Endothelial cell of umbilical vein (primary cell): ENCODE measurements around the gene PXYLP1. TPM values are rescaled to one million over a fixed set of nuclear protein-coding genes. Genes with fewer than 3 reads are reported as not detected.

Experiments
- BruUV-seq: library from RNA; stranded (reverse); fragments of 400-500 nt; replicated peaks from 2 replicates; lab custom pipeline; 2021; lab: Mats Ljungman, UMichigan
- CTCF ChIA-PET: fragments of 300-600, 350-600 bp; sonication (Branson Sonifier 250); formaldehyde crosslinking; loops from one replicate; lab custom pipeline; 2021; ENCODE audit warnings: antibody characterized with exemption, inconsistent platforms; lab: Charles Lee
- POLR2A ChIA-PET: fragments of 300-600, 350-600 bp; sonication (Branson Sonifier 250); formaldehyde crosslinking; loops from one replicate; lab custom pipeline; 2021; ENCODE audit warnings: antibody characterized with exemption, inconsistent platforms; lab: Charles Lee
- DNase-seq: peaks from one replicate; pipeline ENCODE4 v3.0.0-alpha.2; 2011; ENCODE audit warnings: low read depth, low spot score
- FAIRE-seq: peaks from 2 replicates; lab custom pipeline; 2011; peaks lifted over from hg19 to GRCh38; lab: Jason Lieb, UNC
- H2AFZ ChIP-seq: 2 replicates; pipeline ENCODE4 v1.6.0; 2012; ENCODE audit warnings: low read depth, low read length, control low read depth, inconsistent platforms
- H3K27ac ChIP-seq: 2 replicates; pipeline ENCODE4 v1.5.1; 2011; ENCODE audit warnings: low read depth, mild to moderate bottlenecking, control low read depth, low read length, moderate library complexity; ENCODE audit not compliant: insufficient read depth
- H3K27me3 ChIP-seq, 2 experiments: 2 replicates each; pipeline versions ENCODE4 v1.6.0 to v1.6.1; 2011; ENCODE audit warnings: low read length in 2 of 2, mixed read lengths in 1 of 2; ENCODE audit not compliant: control insufficient read depth in 2 of 2, insufficient read depth in 2 of 2
- H3K36me3 ChIP-seq, 2 experiments: 2 replicates in 1 of 2; 3 replicates in 1 of 2; pipeline ENCODE4 v1.5.1; 2011; ENCODE audit warnings: low read length in 2 of 2, mild to moderate bottlenecking in 1 of 2, moderate library complexity in 1 of 2; ENCODE audit not compliant: control insufficient read depth in 2 of 2, insufficient read depth in 2 of 2; ENCODE audit errors: extremely low read depth in 1 of 2
- H3K4me1 ChIP-seq: 3 replicates; pipeline ENCODE4 v1.5.1; 2011; ENCODE audit warnings: mild to moderate bottlenecking, low read length; ENCODE audit not compliant: control insufficient read depth, insufficient read depth; ENCODE audit errors: extremely low read depth
- H3K4me2 ChIP-seq: 2 replicates; pipeline ENCODE4 v1.6.1; 2011; ENCODE audit warnings: low read length, control low read depth, mixed read lengths; ENCODE audit not compliant: insufficient read depth
- H3K4me3 ChIP-seq, 3 experiments: fragments of 200-600 bp in 1 of 3; sonication (generic), shearing (Covaris generic) in 1 of 3; replicated peaks in 1 of 3; 2 replicates each; pipeline ENCODE4 v1.5.1; 2011 to 2016; ENCODE audit warnings: control low read depth in 3 of 3, low read length in 3 of 3, mild to moderate bottlenecking in 2 of 3, inconsistent platforms in 1 of 3, low read depth in 1 of 3, moderate library complexity in 1 of 3; ENCODE audit not compliant: insufficient read depth in 1 of 3
- H3K79me2 ChIP-seq: 2 replicates; pipeline ENCODE4 v1.6.0; 2012; ENCODE audit warnings: low read length, inconsistent platforms; ENCODE audit not compliant: control insufficient read depth, insufficient read depth
- H3K9ac ChIP-seq: replicated peaks from 2 replicates; pipeline ENCODE3; 2011; ENCODE audit warnings: low read length, control low read depth; ENCODE audit not compliant: insufficient read depth; ENCODE audit errors: extremely low read depth
- H3K9me1 ChIP-seq: replicated peaks from 3 replicates; pipeline ENCODE4 v1.6.0; 2011; ENCODE audit warnings: mild to moderate bottlenecking, low read length; ENCODE audit not compliant: control insufficient read depth, insufficient read depth; ENCODE audit errors: extremely low read depth
- H3K9me3 ChIP-seq: replicated peaks from 2 replicates; pipeline ENCODE4 v1.5.1; 2012; ENCODE audit warnings: low read length, inconsistent platforms; ENCODE audit not compliant: control insufficient read depth, insufficient read depth
- H4K20me1 ChIP-seq: replicated peaks from 2 replicates; pipeline ENCODE3; 2011; ENCODE audit warnings: mild to moderate bottlenecking, low read length; ENCODE audit not compliant: control insufficient read depth, insufficient read depth; ENCODE audit errors: extremely low read depth
- EZH2 ChIP-seq: IDR thresholded peaks from 2 replicates; pipeline ENCODE4 v1.6.1; 2012; ENCODE audit warnings: borderline replicate concordance, low read depth, mild to moderate bottlenecking, moderate library complexity, low read length, inconsistent platforms; ENCODE audit not compliant: severe bottlenecking
- FOS ChIP-seq: IDR thresholded peaks from 2 replicates; pipeline ENCODE4 v1.6.1; 2011; ENCODE audit warnings: mild to moderate bottlenecking, low read length, moderate library complexity, borderline replicate concordance; ENCODE audit not compliant: insufficient read depth
- GATA2 ChIP-seq: IDR thresholded peaks from 2 replicates; pipeline ENCODE4 v1.7.0; 2011; ENCODE audit warnings: low read depth, mild to moderate bottlenecking, moderate library complexity, mixed read lengths, low read length; ENCODE audit not compliant: insufficient read length, insufficient read depth
- MYC ChIP-seq: IDR thresholded peaks from one replicate; pipeline ENCODE4 v1.6.1; 2011; ENCODE audit warnings: mild to moderate bottlenecking, low read depth, low read length
- POLR2A ChIP-seq: IDR thresholded peaks from 2 replicates; pipeline ENCODE4 v1.6.1; 2012; ENCODE audit warnings: low read depth, mild to moderate bottlenecking, control low read depth, low read length
- POLR2AphosphoS5 ChIP-seq: IDR thresholded peaks from 2 replicates; pipeline ENCODE4 v1.6.1; 2012; ENCODE audit warnings: low read depth, mild to moderate bottlenecking, control low read depth, low read length, moderate library complexity; ENCODE audit not compliant: insufficient read depth
- dilution Hi-C: fragments of 300-500 bp; cut with MboI; formaldehyde crosslinking; loops from one replicate; pipeline ENCODE4 v1.15.0; 2019; ENCODE audit warnings: low sequenced_read_pairs; ENCODE audit not compliant: extremely low pct_ligation_motif_present
- intact Hi-C: fragments of 100-400 bp; cut with micrococcal nuclease; formaldehyde crosslinking; loops from one replicate; pipeline ENCODE4 v1.10.0; 2022
- polyA plus RNA-seq, 4 experiments: library from polyadenylated mRNA; depleted of rRNA in 3 of 4; stranded (reverse) in 3 of 4; unstranded in 1 of 4; fragments of >200 nt; gene quantifications; 2 replicates each; pipeline versions ENCODE4 v1.2.1 to v1.2.3, GENCODE V29; 2011 to 2012; ENCODE audit warnings: missing spikeins in 1 of 4
- total RNA-seq: library from RNA; stranded (reverse); gene quantifications from 2 replicates; pipeline ENCODE4 v1.2.3, GENCODE V29; 2021
- TF ChIP-seq, protein P1 (sequence below), 2 donors: IDR thresholded peaks; 1 replicate in 1 of 2; 2 replicates in 1 of 2; pipeline ENCODE4 v1.5.1; 2011; ENCODE audit warnings: low read length in 2 of 2, mild to moderate bottlenecking in 2 of 2, moderate library complexity in 2 of 2, control low read depth in 1 of 2, inconsistent platforms in 1 of 2, low read depth in 1 of 2; ENCODE audit not compliant: insufficient read depth in 1 of 2; ENCODE audit errors: extremely low read depth in 1 of 2

Gene PXYLP1
- total and polyA plus RNA-seq, 2 donors (not counting 3 experiments of a cell fraction or from before 2014, with no cell fraction given) = 0.84 to 1.7 TPM

DNA sequence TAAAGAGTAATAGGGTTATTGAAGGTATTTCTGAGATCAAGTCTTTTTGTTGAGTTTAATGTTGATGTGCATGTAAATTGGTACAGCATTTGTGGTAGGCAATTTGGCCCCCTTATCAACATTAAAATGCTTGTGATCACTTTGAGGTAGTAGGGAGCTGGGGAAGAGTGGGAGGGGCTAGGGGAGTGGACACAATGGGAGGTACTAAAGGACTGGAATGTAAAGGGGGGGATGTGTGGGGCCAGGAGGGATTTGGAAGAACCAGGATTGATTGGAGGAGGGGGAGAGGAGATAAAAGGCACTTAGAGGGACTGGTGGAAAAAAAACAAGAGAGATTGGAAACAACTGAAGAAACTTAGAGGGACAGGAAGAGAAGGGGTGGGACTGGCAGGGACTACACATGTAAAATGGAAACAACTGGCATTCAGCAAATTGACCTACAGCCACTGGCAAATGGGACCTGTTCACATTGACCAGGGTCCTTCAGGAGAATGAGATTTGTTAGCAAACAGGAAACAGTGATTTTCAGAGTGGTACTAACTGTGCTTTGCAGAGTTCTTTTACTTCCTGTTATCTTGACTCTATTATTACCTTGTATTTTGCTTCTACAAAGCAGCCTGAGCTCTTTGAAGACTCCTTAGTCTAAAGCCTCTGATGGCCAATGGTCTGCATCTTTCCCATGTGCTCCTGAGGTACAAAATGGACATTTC lies 88.9 kb downstream of the PXYLP1 start:
- intact Hi-C loops = no loop called here
- DNase-seq (peak; percentile 38), FAIRE-seq (peak; percentile 73)
- no peaks in the 10 kb centered on the region for H3K36me3 ChIP-seq
- BruUV-seq = no TSS peak
- H3K4me2 ChIP-seq = peak overlapping the region; percentile 39
- no peak overlapping the region for H3K9ac ChIP-seq
- peaks cover 13% of the 10 kb centered on the region for H3K4me1 ChIP-seq
- H3K9me3 ChIP-seq = no peaks in the 10 kb centered on the region
- H3K27ac ChIP-seq = no peak overlapping the region
- H2AFZ ChIP-seq = peak overlapping the region; percentile 18
- no peaks in the 10 kb centered on the region for H4K20me1 ChIP-seq
- H3K4me3 ChIP-seq = no peak overlapping the region
- TF ChIP-seq POLR2AphosphoS5 (no peak), POLR2A (no peak), EZH2 (no peak), GATA2 (no peak), MYC (no peak), FOS (no peak)
- TF ChIP-seq, protein P1, sequence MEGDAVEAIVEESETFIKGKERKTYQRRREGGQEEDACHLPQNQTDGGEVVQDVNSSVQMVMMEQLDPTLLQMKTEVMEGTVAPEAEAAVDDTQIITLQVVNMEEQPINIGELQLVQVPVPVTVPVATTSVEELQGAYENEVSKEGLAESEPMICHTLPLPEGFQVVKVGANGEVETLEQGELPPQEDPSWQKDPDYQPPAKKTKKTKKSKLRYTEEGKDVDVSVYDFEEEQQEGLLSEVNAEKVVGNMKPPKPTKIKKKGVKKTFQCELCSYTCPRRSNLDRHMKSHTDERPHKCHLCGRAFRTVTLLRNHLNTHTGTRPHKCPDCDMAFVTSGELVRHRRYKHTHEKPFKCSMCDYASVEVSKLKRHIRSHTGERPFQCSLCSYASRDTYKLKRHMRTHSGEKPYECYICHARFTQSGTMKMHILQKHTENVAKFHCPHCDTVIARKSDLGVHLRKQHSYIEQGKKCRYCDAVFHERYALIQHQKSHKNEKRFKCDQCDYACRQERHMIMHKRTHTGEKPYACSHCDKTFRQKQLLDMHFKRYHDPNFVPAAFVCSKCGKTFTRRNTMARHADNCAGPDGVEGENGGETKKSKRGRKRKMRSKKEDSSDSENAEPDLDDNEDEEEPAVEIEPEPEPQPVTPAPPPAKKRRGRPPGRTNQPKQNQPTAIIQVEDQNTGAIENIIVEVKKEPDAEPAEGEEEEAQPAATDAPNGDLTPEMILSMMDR (IDR thresholded peaks at IDR 0.05; ENCODE audit: extremely low read depth in 1 of 2, insufficient read depth in 1 of 2, low read depth in 1 of 2, low read length in 2 of 2) = no peak
- dilution Hi-C loops = no loop called here
- ChIA-PET POLR2A (no interaction called here), CTCF (interaction anchor here (1.4 to 1.6 kb wide), 3 partner anchors 11 to 121 kb away, joined by 4 to 6 read pairs (median 4); no protein-coding TSS in a partner anchor)
- no peaks in the 10 kb centered on the region for H3K9me1 ChIP-seq
- H3K27me3 ChIP-seq = no peaks in the 10 kb centered on the region
- no peaks in the 10 kb centered on the region for H3K79me2 ChIP-seq
